Measurements from ENCODE around the gene AIP. TPM values are rescaled to one million over a fixed set of nuclear protein-coding genes. Genes with fewer than 3 reads are reported as not detected.

AIP gene
- total and polyA plus RNA-seq, 2 donors (not counting 3 experiments of a cell fraction or from before 2014, with no cell fraction given) = 46.3 to 114 TPM

GRCh38 chr11:67502328-67502979 is 19.6 kb downstream of the AIP start:
- DNase-seq (ENCODE audit: low read depth, low spot score) = no peak
- Histone ChIP-seq H3K9ac (replicated peaks; ENCODE audit: extremely low read depth, insufficient read depth, low read length) (no peak overlapping the region), H3K36me3 (ENCODE audit: control insufficient read depth in 2 of 2, extremely low read depth in 1 of 2, insufficient read depth in 2 of 2, low read length in 2 of 2) (peaks cover 0 to 4% of the 10 kb centered on the region in 2 experiments), H4K20me1 (replicated peaks; ENCODE audit: control insufficient read depth, extremely low read depth, insufficient read depth, low read length) (no peaks in the 10 kb centered on the region), H3K79me2 (ENCODE audit: control insufficient read depth, insufficient read depth, low read length) (peaks cover 11% of the 10 kb centered on the region), H3K9me3 (replicated peaks; ENCODE audit: control insufficient read depth, insufficient read depth, low read length) (no peaks in the 10 kb centered on the region), H3K4me3 (replicated peaks in 1 of 3; ENCODE audit: insufficient read depth in 1 of 3, low read depth in 1 of 3, low read length in 3 of 3) (no peak overlapping the region), H3K27ac (ENCODE audit: insufficient read depth, low read depth, low read length) (no peak overlapping the region), H3K27me3 (ENCODE audit: control insufficient read depth in 2 of 2, insufficient read depth in 2 of 2, low read length in 2 of 2) (no peaks in the 10 kb centered on the region), H3K9me1 (replicated peaks; ENCODE audit: control insufficient read depth, extremely low read depth, insufficient read depth, low read length) (no peaks in the 10 kb centered on the region), H3K4me2 (ENCODE audit: insufficient read depth, low read length) (no peak overlapping the region), H3K4me1 (ENCODE audit: control insufficient read depth, extremely low read depth, insufficient read depth, low read length) (peaks cover 29% of the 10 kb centered on the region), H2AFZ (ENCODE audit: low read depth, low read length) (no peak overlapping the region)
- intact Hi-C loops (cut with micrococcal nuclease) (loop anchor here (10.0 kb wide), 1 partner anchor 238 kb away; the partner anchor contains the start of gene GRK2), dilution Hi-C loops (cut with MboI; ENCODE audit: extremely low pct_ligation_motif_present, low sequenced_read_pairs) (no loop called here)
- TF ChIP-seq CTCF (IDR thresholded peaks at IDR 0.05; ENCODE audit: extremely low read depth in 1 of 2, insufficient read depth in 1 of 2, low read depth in 1 of 2, low read length in 2 of 2) (no peak), MYC (IDR thresholded peaks at IDR 0.05; ENCODE audit: low read depth, low read length) (no peak), POLR2AphosphoS5 (IDR thresholded peaks at IDR 0.05; ENCODE audit: insufficient read depth, low read depth, low read length) (no peak), GATA2 (IDR thresholded peaks at IDR 0.05; ENCODE audit: insufficient read depth, insufficient read length, low read depth, low read length) (no peak), EZH2 (IDR thresholded peaks at IDR 0.05; ENCODE audit: borderline replicate concordance, low read depth, low read length, severe bottlenecking) (no peak), JUN (IDR thresholded peaks at IDR 0.05; ENCODE audit: borderline replicate concordance, insufficient read depth, insufficient read length, low read depth) (no peak), MAX (IDR thresholded peaks at IDR 0.05; ENCODE audit: insufficient read depth, insufficient read length) (no peak), POLR2A (IDR thresholded peaks at IDR 0.05; ENCODE audit: low read depth, low read length) (no peak), FOS (IDR thresholded peaks at IDR 0.05; ENCODE audit: borderline replicate concordance, insufficient read depth, low read length) (no peak)
- no TSS peak for BruUV-seq (replicated peaks)
- CTCF ChIA-PET = interaction anchor here (0.7 kb wide), 1 partner anchor 151 kb away, joined by 3 read pairs; no protein-coding TSS in a partner anchor
- no peak for FAIRE-seq
- POLR2A ChIA-PET = no interaction called here

Measured in endothelial cell of umbilical vein (primary cell).